NB4 (cell line): ENCODE measurements around the gene TMUB1.
A peak's percentile ranks its signal among the peaks of the same experiment; 100 is the strongest.

Experiments used
- DNase-seq: peaks from one replicate; pipeline ENCODE4 v3.0.0; 2010; ENCODE audit warnings: low read depth
- H3K4me3 ChIP-seq: one replicate; pipeline ENCODE4 v1.5.1; 2011; ENCODE audit warnings: mild to moderate bottlenecking, low read depth, low read length, moderate library complexity
- CTCF ChIP-seq: IDR thresholded peaks from one replicate; pipeline ENCODE4 v1.5.1; 2012; ENCODE audit warnings: low read depth, low read length
- MAX ChIP-seq: IDR thresholded peaks from 2 replicates; pipeline ENCODE4 v1.6.1; 2011; ENCODE audit warnings: low read depth, low read length
- MYC ChIP-seq: IDR thresholded peaks from 2 replicates; pipeline ENCODE4 v1.6.1; 2011; ENCODE audit warnings: low read depth, low read length
- POLR2A ChIP-seq: IDR thresholded peaks from 2 replicates; pipeline ENCODE4 v1.6.1; 2011; ENCODE audit warnings: mild to moderate bottlenecking; ENCODE audit not compliant: insufficient read length; ENCODE audit errors: extremely low read depth

The TMUB1 gene

DNA sequence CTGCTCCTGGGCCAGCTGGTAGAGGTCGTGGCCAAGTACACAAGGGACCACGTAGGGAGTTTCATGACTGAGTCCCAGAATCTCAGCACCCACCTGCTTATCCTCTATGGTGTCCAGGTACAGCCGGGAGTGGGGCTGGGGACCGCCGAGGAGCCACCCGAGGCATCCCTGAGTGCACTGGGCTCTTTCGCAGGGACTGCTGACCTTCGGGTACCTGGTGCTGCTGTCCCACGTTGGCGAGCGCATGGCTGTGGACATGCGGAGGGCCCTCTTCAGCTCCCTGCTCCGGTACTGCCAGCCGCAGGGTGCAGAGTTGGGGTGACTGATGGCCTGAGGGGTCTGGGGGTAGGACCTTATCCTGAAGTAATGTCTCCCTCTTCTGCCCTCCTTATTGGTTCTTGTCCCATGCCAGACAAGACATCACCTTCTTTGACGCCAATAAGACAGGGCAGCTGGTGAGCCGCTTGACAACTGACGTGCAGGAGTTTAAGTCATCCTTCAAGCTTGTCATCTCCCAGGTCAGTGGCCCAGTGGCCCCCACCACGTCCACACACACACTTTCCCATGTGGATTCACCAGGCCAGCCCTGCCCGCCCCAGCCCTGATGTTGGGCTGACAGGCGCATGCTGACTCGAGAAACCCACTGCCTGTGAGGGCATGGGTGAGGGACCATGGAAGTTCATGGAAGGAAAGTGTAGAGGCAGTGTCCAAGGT lies 48.8 kb downstream of the TMUB1 start:
- no peak overlapping the region for H3K4me3 ChIP-seq
- no peak for DNase-seq
- TF ChIP-seq MYC (no peak), MAX (no peak)

GRCh38 chr7:151033864-151034249 lies 49.4 kb downstream of the TMUB1 start:
- TF ChIP-seq CTCF (no peak), MYC (no peak), MAX (no peak), POLR2A (no peak)
- no peak overlapping the region for H3K4me3 ChIP-seq
- no peak for DNase-seq

DNA sequence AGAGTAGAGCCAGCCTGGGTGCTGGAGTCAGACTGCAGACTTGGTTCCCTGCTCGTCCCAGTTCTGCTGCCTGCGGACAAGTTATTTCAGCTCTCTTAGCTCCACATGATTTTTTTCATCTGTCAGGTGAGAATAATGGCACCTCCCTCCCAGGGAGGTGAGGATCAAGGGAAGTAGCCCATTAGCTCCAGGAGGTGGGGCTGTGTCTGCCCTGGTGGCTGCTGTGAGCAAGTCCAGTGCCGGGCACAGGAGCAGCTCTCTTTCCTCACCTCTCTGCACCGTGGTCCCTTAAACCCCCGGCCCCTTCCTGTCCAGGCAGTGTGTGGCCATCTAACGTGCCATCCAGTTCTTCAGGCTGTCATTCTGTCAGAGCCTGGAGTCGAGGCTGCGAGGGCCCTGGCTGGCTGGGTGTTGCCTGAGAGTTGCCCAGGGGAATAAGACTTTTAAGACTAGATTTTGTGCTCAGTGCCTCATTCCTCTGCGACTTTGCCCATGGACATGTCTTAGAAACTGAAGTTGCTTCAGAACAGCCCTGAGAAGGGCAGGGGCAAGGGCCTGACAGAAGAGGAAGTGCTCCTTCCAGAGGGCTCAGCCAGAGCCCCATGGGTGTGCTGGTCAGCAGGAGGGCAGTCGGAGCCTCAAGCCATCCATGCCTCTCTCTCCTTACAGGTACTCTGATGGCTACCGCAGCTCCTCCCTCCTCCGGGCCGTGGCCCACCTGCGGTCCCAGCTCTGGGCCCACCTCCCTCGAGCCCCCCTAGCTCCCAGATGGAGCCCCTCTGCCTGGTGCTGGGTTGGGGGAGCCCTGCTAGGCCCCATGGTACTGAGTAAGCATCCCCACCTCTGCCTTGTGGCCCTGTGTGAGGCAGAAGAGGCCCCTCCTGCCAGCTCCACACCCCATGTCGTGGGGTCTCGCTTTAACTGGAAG lies 50.1 kb downstream of the TMUB1 start:
- peak; percentile 29 for TF ChIP-seq CTCF
- TF ChIP-seq MYC = no peak
- H3K4me3 ChIP-seq = no peak overlapping the region
- DNase-seq = peak; percentile 52
